GM12892 (cell line): ENCODE measurements around the gene MED13L.

ENCODE experiments used
- DNase-seq: peaks from one replicate; pipeline ENCODE4 v3.0.0; 2011; ENCODE audit not compliant: insufficient read length
- FAIRE-seq: peaks from 2 replicates; lab custom pipeline; 2011; peaks lifted over from hg19 to GRCh38; lab: Jason Lieb, UNC
- POLR2A ChIP-seq: IDR thresholded peaks from 2 replicates; pipeline ENCODE4 v1.6.1; 2011; ENCODE audit warnings: low read depth, low read length, control low read depth
- POLR2AphosphoS5 ChIP-seq: IDR thresholded peaks from 2 replicates; pipeline ENCODE4 v1.6.1; 2011; ENCODE audit warnings: low read depth, low read length, control low read depth
- TAF1 ChIP-seq: IDR thresholded peaks from 2 replicates; pipeline ENCODE4 v1.6.1; 2011; ENCODE audit warnings: low read depth, mild to moderate bottlenecking, control low read depth, low read length, borderline replicate concordance

Gene MED13L

GRCh38 chr12:116126610-116127009 lies 150.9 kb downstream of the MED13L start:
- no peak for DNase-seq
- FAIRE-seq = no peak
- TF ChIP-seq POLR2A (no peak), POLR2AphosphoS5 (no peak), TAF1 (no peak)

GRCh38 chr12:116125956-116126566 lies 151.4 kb downstream of the MED13L start:
- DNase-seq (no peak), FAIRE-seq (no peak)
- TF ChIP-seq TAF1 = no peak
- no peak for TF ChIP-seq POLR2AphosphoS5
- no peak for TF ChIP-seq POLR2A

DNA sequence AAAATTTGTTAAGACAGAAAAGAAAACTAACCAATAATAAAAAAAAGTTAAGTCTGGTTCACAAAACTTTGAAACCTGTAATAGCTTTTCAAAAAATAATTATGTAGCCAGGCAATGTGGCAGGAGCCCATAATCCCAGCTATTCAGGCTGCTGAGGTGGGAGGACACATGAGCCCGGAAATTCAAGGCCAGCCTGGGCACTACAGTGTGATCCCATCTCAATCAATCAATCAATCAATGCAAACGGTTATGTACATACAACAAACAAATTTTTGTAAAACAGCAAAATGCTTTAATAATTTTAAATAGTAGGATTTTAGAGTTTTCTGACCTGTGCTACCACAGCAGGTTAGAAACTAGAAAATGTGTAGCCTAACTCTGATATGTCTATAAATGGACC lies 152.4 kb downstream of the MED13L start:
- DNase-seq (no peak), FAIRE-seq (no peak)
- TF ChIP-seq POLR2AphosphoS5 (no peak), POLR2A (no peak), TAF1 (no peak)

DNA sequence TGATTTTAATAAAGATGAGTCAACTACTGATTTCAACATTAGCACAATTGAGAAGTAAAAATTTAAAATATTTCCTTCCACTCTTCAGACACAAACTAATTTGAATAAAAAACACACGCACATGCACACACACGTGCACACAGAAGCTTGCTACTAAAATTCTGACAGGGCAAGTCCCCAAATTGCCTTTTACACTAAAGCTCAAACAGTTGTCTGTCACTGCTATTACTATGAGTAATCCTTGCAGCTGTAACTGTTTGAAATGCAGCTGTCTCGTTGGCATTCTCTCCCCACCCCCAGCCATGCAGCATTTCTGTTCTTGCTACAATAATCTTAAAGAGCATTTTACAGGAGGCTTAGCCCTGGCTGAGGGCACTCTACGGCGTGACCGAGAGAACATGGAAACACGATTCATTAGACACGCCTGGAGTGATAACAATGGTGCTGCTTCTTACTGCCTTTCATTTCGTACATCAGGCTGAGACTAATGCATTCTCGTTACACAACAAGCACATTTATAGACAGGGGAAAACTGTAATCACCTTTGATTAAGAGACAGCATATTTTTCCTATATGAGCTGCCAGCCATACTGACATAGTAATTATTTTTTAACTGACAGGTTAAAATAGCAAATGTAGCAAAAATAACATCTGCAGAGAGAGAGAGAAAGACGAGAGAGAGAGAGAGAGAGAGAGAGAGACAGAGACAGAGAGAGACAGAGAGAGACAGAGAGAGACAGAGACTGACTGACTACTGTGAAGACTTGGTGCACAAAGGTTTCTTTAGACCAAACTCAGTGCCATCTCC lies 153.8 kb downstream of the MED13L start:
- TF ChIP-seq POLR2A = no peak
- no peak for TF ChIP-seq TAF1
- TF ChIP-seq POLR2AphosphoS5 = peak; percentile 39; the same call in 1 of the 2 replicates
- DNase-seq = no peak
- FAIRE-seq = peak; percentile 86

DNA sequence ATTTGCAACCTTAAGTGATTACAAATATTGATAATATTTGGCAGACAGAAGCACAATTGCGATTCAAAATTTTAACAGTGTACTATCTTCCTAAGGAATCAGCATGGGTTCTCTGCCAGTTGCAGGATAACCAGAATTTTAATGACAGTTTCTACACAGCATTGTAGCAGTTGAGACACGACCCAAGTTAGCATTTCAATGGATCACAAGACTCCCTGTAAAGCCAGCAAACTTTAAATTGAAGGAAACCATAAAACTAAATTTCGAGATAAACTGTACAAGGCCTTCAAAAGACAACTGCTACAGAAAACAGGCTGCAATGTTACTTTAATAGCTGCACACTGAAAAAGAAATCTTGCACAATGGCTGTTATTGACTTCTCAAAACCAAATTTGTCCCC lies 154.9 kb downstream of the MED13L start:
- DNase-seq (no peak), FAIRE-seq (no peak)
- TF ChIP-seq POLR2A (no peak), POLR2AphosphoS5 (no peak), TAF1 (no peak)

DNA sequence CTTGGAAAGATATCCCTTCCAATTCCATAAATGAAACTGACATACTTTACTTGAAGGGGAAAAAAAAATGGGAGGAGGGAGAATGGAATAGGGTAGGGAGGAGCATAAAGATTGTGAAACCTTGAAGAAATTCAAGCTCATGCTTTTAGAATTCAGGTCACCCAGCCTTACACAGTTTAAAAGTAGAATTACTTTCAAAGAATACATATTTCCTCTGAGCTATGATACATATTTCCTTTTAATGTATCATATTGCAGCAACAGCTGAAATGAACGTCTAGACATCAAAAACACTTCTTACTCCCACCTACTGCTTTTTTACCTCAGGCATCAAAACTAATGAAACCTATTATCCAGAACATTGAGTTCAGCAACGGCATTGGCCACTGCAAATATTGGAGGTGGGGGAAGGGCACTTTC lies 156.0 kb downstream of the MED13L start:
- FAIRE-seq = no peak
- DNase-seq = no peak
- TF ChIP-seq POLR2A = no peak
- no peak for TF ChIP-seq POLR2AphosphoS5
- no peak for TF ChIP-seq TAF1

- no peak for TF ChIP-seq TAF1
- TF ChIP-seq POLR2A = no peak
- TF ChIP-seq POLR2AphosphoS5 = no peak
- peak; percentile 17 for FAIRE-seq
- DNase-seq = no peak
These were observed 160.7 kb downstream of the MED13L start for GRCh38 chr12:116116650-116117424.

GRCh38 chr12:116113398-116114130 lies 163.9 kb downstream of the MED13L start:
- FAIRE-seq (no peak), DNase-seq (no peak)
- TF ChIP-seq TAF1 (no peak), POLR2A (no peak), POLR2AphosphoS5 (no peak)

DNA sequence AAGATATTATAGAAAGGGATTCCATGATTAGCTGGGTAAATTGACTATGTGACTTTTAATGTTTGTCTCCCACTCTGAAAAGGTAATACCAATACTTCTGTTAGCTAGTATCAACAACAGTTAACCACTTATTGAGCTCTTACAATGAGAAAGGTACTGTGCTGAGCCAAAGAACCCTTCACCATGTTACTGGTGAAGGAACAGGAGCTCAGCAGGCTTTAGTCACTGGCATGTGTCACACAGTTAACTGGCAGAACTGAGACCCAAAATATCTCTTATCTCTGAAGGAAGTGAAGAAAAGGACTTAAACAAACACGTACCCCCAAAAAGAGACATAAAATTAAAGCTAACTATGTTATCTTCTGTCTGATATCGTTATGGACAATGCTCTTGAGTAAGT lies 170.6 kb downstream of the MED13L start:
- DNase-seq (no peak), FAIRE-seq (no peak)
- no peak for TF ChIP-seq POLR2A
- no peak for TF ChIP-seq TAF1
- TF ChIP-seq POLR2AphosphoS5 = no peak

DNA sequence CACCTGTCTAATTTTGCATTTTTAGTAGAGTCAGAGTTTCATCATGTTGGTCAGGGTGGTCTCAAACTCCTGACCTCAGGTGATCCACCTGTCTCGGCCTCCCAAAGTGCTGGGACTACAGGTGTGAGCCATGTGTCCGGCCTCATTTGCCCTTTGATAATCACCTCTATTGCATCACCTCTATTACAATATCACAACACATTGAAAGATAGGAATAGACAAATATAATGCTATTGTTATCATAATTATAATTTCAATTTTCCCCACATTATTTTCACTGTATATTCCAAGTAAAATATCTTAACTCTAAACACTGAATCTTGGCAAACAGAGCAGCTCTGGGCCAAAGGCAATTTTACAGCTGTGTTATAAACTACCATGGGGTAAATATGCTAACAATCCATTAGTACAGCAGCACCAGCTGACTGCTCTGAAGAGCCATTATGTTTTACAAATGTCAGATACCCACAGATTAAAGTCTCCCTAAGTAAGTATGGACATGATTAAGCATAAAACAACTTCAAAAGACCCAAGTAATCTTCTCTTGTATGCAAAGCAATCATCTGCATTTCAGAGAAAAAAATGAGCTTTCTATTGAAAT lies 173.2 kb downstream of the MED13L start:
- FAIRE-seq = no peak
- DNase-seq = no peak

More for the DNA sequence above, 173.2 kb downstream of the MED13L start:
- TF ChIP-seq POLR2A (no peak), POLR2AphosphoS5 (no peak), TAF1 (no peak)
